Measurements from ENCODE around the gene MYL2.

The MYL2 gene

DNA sequence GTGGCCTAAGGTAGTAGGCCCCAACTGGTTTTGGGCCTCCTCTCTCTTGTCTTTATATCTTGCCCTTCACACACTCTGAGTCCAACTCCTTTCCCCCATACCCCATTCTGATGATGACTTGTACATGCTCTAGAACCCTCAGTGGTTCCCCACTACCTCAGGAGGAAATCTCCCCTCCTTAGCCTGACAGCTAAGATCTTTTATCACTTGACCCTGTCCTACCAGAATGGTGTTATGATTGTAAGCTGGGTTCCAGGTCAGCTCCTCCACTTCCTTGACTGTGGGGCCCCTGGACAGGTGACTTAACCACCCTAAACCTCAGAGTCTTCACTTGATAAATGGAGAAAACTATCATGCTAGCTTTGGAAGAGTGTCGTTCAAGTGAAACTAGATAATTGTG is 9.4 kb upstream of the MYL2 start:
- DNase-seq: no peak

DNA sequence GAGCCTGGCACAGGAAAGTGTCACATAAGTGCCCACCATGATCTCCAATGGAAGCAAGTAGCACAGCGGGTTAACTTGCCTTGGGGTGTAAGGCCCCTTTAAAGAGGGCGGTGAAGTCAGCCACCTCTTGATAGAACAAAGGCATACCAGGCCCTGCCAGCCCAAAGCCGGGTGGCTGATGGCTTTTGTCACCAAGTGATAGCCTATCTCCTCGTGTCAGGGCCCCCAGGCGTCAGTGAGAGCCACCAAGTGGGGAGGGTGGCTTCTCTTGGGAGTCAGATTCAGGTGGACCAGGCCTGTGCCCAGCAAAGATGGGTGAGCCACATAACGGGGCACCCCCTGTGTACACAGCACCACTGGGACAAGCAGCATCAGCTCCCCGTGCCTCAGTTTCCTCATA is 8.3 kb upstream of the MYL2 start:
- no peak for DNase-seq

DNA sequence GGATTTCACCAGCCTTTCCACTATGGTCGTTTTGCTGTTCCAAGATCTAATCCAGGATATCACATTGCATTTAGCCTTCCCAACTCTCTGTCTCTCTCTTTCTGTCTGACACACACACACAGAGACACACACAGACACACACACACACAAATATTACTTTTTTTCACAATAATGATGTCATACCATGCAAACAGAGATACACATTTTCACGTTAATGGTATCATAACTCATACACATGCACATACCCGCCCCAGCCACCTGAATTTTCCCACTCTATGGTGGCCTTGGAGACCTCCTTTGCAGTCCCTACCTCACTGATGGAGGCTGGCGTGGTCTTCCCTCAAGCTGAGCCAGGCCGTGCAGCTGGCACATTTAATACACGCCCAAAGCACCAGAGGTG is 7.2 kb upstream of the MYL2 start:
- DNase-seq: no peak

DNA sequence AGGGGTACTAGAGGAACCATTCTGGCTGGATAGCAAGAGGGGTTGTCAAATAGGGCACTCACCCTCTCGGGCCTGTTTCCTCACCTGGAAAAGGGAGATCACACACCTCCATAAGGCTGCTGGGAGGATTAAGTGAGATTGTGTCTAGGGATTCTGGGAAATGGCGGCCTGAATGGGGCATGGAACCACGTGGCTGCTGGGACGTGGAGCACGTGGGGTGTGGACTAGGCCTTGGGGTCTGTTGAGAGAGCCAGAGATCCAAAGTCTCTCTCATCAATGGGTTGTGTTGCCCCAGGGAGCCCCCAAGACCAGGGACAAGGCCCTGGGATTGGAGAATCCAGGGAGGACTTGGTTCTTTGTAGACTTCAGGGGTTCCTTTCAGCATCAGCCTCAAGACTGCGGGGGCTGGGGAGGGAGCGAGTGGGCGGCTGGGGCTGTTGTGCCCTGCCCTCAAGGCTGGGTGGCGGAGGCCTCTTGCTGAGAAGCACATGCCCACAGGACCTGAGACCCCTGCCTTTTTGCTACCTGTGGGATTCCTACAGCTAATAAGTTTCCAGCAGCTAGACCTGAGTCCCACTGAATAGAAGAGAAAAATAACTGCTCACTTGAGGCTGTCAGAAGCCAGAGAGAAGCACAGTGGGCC is 3.4 kb upstream of the MYL2 start:
- DNase-seq: no peak

DNA sequence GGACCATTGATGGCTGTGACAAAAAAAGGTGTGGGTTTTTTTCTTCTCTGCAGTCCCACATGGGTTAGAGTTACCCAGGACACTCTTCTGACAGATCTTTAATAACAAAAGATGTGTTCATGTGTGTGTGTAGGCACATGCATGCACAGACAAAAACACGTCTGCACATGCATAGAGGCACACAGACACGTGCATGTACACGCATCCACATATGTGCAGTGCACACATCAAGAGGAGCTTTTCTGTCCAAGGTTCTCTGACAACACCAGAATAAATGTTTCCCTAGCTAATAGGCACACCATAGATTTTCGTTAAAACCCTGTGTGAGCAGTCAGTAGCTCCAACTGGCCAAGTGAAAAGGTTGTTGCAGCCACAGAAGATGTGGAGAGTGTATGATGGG is 2.8 kb upstream of the MYL2 start:
- DNase-seq: no peak

DNA sequence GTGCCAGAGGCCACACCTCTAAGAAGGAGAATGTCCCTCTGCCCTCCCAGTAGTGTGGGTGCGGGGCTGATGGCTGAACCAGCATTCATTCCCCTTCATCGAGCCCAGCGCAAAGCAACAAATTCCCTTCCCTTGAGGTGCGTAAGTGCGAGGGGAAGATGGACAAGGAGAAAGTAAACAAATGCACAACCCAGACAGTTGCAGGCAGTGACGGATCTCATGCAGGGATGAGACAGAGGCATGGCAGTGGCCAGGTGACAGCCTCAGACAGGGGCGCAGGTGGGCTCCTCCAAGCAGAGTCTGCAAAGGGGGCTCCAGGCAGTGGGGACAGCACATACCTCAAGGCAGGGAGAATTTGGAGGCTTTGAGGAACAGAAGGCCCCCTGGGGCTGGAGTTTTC is 2.3 kb upstream of the MYL2 start:
- DNase-seq: no peak

DNA sequence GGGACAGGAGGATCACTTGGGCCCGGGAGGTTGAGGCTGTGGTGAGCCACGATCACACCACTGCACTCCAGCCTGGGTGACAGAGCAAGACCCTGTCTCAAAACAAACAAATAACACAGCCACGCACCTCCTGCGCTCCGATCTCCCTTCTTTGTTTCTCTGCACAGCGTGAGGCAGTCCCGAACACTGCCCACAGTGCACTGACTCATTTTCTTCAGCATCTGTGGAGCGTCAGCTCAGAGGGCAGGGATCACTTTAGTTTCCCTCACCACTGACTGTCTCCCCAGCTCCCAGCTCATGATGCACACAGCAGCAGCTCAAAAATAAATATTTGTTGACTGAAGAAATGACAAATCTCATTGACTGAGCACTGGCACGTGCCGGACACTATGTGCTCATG is 883 bp upstream of the MYL2 start:
- DNase-seq: no peak

DNA sequence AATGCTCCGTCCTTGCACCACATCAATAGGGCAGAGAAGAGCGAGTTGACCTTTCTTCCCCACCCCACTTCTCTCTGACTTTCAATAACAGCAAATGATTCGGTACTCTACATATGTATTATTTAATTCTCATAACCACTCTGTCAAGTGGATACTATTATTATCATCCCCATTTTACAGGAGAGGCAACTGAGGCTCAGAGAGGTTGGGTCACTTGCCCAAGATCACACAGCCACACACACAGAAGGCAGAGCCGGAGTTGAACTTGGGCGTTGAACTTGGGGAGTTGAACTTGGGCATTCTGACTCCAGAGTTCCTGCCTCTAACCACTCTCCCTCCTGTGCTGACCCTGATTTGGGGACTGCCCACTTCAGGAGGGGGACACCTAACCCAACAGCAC is 659 bp downstream of the MYL2 start:
- DNase-seq: no peak

DNA sequence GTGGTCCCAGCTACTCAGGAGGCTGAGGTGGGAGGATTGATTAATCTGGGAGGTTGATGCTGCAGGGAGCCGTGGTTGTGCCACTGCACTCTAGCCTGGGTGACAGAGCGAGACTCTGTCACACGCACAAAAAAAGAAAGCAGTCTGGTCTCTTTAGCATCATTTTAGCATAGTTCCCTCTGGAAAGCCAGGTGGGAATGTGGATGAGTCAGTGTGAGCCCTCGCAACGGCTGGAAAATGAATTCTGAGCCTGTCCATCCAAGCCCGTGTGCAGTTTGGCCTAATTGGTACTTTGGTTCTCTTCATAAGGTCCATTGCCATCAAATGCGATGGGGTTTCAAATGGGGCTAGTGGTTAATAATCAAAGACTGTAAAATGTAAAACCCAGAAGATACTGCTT is 2.4 kb downstream of the MYL2 start:
- no peak for DNase-seq

DNA sequence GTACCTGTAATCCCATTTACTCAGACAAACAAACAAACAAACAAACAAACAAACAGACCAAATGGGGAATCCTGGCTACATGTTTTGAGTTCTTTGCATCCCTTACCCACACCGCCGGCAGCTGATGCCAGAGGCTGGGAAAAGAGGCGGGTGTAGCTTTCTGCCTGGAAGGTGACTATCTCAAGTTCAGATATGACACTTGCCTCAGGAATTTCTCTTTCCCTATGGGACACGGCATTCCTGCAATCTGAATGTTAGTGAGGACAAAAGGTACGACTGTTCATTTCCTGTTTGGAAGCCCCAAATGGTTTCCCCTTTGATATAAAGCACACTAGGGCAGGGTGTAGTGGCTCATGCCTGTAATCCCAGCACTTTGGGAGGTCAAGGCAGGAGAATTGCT is 2.9 kb downstream of the MYL2 start:
- no peak for DNase-seq

DNA sequence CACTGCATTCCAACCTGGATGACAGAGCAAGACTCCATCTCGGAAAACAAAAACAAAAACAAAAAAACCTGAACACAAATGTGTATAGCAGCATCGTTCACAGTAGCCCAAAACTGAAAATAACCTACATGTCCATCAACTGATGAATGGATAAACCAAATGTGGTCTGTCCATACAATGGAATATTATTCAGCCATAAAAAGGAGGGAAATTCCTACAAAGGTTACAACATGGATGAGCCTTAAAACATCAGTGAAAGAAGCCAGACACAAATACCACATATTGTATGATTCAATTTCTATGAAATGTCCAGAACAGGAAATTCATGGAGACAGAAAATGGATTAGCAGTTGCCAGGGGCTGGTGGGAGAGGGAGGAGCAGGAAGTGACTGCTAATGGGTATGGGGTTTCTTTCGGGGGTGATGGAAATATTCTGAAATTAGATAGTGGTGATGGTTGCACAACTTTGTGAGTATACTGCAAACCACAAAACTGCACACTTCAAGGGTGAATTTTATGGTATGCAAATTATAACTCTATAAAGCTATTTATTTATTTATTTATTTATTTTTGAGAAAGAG is 4.0 kb downstream of the MYL2 start:
- DNase-seq: no peak

DNA sequence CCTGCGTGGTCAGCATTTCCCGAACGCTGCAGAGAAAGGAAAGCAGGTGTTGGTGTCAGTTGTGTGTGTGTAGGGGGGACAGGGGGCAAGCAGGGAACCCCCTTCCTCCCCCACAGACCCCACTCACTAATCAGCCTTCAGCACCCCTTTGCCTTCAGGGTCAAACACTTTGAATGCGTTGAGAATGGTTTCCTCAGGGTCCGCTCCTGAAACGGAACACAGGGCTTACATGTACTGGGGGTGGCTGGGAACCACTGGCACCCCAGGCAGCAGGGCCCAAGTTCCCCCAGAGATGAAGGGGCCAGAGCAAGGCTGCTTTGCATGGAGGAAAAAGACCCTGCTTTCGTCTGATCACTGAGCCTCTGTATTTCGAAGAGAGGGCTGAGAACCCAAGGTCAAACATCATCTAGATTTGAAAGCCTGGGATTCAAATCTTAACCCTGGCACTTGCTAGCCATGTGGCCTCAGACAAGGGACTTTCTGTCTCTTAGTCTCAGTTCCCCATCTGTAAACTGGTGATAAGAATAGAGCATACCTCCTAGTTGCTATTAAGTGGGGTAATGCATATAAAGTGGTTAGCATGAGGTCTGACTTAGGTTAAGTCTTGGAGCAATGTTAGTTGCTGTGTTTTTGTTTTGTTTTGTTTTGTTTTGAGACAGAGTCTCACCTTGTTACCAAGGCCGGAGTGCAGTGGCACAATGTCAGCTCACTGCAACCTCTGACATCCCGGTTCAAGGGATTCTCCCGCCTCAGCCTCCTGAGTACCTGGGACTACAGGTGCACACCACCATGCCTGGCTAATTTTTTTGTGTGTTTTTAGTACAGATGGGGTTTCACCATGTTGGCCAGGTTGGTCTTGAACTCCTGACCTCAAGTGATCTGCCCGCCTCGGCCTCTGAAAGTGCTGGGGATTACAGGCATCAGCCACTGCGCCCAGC is 7.0 kb downstream of the MYL2 start:
- DNase-seq: peak; percentile 41 to 62 (median 52)

DNA sequence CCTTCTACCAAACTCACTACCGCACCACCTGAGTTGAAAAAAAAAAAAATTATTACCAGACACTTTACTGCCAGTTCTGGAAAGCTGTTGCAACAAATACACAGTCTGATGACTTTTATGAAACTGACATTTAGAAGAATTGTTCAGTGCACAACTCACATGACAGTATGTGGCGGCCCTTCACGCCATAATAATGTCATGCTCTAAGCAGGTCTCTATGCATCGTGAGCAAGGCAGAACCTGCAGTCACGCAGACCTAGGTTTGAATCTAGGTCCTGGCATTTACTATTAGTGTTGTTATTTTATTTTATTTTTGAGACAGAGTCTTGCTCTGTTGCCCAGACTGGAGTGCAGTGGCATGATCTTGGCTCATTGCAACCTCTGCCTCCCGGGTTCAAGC is 8.1 kb downstream of the MYL2 start:
- DNase-seq: no peak

DNA sequence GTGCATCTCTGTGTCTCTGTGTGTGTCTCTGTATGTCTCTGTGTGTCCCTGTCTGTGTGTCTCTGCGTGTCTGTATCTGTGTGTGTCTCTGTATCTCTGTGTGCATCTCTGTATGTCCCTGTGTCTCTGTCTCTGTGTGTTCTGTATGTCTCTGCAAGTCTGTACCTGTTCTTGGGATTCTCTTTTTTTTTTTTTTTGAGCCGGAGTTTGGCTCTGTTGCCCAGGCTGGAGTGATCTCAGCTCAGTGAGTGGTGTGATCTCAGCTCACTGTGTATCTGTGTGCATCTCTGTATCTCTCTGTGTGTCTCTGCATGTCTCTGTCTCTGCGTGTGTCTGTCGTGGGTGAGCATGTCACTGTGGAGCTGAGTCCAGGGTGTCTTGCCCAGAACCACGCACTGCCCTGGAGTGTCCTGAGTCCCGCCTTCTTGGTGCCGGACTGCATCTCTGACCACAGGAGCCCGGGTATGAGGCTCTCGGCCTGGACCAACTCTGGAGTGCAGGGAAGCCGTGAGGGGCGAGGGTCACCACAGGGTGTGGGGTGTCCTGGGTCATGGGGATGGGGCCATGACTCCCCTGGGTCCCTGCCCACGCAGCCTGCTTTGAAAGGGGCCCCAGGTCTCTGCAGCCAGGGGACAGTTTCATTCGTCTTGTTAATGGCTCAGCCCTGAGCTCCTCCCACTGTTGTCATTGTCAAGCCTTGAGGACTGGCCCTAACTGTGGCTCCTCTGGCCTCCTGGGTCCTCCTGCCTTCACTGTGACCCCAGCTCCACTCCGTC is 11.8 kb downstream of the MYL2 start:
- no peak for DNase-seq

DNA sequence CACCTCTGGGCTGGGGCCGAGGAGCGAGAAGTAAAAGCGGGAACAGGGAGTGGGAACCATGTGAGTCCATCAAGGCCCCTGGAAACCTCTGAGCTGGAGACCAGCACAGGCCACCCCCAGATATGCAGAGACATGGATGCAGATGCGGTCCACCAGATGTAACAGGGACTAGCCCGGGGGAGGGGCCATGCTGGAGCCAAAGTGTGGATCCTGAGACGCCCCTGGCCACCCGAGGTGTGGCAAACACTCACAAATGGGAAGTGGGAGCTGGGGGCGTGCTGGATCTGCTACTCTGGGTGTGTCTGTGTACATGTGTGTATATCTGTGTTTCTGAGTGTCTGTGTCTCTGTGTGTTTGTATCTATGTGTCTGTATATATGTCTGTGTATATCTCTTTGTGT is 12.8 kb downstream of the MYL2 start:
- DNase-seq: peak in 1 of 3 donors; percentile 15

DNA sequence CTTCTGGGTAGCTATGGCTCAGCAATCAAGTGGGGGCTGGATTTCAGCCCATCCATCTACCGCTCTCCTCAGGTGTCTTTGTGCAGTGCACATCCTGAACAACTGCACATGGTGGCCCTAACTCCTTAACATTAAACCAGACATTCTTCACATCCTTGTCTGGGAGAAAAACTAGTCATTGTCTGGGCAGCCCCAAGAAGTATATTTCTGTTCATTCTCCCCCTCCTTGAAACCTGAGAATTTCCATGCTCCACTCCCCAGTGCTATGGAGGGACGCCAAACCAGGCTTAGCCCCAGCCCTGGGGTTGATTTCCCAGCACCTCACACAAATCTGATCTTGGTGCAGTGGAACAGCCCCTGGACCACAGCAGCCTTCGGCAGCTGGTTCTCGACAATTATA is 13.4 kb downstream of the MYL2 start:
- DNase-seq: no peak

DNA sequence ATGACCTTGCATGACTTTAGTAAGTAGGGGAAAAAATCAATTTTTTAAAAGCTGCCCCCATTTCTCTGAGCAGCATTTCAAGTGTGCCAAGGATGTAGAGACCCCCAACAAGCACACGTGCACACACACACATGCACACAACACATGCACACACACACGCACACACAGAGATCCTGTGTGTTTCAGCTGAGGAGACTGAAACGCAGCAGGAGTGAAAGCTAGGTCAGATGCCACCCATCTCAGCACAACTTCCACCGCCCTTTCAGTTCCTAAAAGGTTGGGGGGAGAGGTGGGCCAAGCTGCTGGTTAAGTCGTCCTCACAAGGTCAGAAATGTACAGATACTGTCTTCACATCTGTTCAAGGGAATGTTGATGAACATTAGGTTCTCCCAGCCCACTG is 13.9 kb downstream of the MYL2 start:
- no peak for DNase-seq

DNA sequence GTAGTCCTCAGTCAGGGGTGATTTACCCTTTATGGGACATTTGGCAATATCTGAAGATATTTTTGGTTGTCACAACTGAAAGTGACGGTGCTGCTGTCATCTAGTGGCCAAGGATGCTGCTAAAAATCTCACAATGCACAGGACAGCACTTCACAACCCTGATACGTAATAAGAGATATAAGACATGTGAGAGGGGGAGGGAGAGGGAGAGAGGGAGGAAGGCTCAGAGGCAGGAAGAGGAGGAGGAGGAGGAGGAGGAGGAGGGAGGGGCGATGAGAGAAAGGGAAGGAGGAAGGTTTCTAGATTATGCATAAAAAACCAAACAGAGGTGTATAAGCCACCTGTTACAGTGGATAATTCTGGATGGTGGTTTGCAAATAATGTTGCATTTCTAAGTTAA is 14.3 kb downstream of the MYL2 start:
- DNase-seq: peak; percentile 27 to 39 (median 31)

DNA sequence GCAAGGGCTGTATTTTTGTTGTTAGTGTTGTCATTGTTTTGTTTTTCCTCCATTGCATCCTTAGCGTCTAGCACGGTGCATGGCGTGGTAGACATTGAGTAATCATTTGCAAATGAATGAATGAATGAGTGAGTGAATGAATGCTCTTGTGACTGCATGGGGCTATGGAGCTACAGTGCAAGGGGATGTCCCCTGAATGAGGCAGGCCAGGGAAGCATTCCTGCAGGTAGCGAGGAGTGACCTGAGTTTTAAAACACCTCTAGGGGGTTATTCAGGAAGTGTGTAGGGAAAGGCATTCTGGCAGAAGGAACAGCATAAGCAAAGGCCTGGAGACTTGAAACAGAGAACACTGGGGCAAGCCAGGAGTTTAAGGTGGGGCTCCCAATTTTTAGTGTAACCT is 16.9 kb downstream of the MYL2 start:
- no peak for DNase-seq

DNA sequence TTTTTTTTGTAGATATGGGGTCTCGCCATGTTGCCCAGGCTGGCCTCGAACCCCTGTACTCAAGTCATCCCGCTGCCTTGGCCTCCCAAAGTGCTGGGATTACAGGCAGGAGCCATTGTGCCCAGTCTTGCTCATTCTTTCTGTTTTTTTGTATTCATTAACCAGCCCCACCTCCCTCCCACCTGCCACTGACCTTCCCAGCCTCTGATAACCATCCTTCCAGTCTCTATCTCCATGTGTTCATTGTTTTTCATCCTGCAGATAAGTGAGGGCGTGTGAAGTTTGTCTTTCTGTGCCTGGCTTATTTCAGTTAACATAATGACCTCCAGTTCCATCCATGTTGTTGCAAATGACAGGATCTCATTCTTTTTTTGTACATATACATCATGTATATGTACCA is 19.0 kb downstream of the MYL2 start:
- no peak for DNase-seq

DNA sequence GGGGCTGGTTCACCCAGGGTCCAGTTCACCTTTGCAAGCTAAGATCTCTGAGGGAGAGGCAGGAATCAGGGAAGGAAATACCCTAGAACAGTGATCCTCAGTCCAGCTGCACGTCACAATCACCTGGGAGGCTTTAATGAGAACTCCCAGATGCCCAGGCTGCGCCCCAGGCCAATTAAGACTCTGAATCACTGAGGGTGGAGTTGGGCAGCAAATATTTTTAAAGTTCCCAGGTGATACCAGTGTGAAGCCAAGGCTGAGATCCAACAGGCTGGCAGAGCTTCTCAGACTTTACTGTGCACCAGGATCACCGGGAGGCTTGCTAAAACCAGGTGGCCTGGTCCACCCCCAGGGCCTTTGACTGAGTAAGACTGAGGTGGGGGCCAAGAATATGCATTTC is 23.8 kb downstream of the MYL2 start:
- no peak for DNase-seq

DNA sequence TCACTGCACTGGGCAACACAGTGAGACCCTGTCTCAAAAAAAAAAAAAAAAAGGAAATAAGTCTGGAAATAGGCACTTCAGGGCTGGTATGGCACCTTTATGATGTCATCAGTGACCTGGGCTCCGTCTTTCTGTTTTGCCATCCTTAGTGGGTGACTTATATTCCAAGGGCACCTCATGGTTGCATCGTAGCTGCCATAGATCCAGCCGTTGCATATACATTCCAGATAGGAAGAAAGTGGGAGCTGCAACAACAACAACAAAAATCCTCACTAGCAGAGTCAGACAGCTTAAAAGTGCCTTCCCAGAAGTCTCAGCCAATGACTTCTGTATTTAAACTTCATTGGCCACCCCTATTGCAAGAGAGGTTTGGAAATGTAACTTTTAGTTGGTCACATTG is 26.4 kb downstream of the MYL2 start:
- DNase-seq: no peak

DNA sequence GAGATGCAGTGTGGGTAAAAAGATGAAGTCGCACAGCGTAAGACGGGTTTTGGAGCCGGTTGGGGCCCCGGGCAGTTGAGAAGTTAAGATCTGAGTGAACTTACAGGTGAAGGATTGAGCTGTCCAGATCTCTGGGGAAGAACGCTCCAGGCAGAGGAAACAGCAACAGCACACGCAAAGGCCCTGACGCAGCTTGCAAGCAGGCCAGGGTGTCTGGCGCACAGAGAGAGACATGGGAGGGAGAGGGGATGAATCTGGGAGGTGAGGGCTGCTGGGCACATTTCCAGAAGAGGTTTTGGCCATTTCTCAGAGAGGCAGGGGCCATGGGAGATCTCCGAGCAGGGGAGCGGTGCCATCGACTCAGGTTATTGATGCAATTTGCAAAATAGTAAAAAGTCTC is 31.0 kb downstream of the MYL2 start:
- DNase-seq: no peak
